Myocyte (in vitro differentiated cells): ENCODE results near the gene ASCL5. TPM values are rescaled to one million over a fixed set of nuclear protein-coding genes. Genes with fewer than 3 reads are reported as not detected.
A peak's percentile ranks its signal among the peaks of the same experiment; 100 is the strongest.

ENCODE experiments used
- DNase-seq: peaks from one replicate; pipeline ENCODE4 v3.0.0-alpha.2; 2012; ENCODE audit warnings: low read depth
- total RNA-seq: library from RNA; depleted of rRNA; stranded (reverse); fragments of >200 nt; gene quantifications from 2 replicates; pipeline ENCODE4 v1.2.3, GENCODE V29; 2014

ASCL5 gene
- total RNA-seq, 1 donor from 2014 or later: not detected

DNA sequence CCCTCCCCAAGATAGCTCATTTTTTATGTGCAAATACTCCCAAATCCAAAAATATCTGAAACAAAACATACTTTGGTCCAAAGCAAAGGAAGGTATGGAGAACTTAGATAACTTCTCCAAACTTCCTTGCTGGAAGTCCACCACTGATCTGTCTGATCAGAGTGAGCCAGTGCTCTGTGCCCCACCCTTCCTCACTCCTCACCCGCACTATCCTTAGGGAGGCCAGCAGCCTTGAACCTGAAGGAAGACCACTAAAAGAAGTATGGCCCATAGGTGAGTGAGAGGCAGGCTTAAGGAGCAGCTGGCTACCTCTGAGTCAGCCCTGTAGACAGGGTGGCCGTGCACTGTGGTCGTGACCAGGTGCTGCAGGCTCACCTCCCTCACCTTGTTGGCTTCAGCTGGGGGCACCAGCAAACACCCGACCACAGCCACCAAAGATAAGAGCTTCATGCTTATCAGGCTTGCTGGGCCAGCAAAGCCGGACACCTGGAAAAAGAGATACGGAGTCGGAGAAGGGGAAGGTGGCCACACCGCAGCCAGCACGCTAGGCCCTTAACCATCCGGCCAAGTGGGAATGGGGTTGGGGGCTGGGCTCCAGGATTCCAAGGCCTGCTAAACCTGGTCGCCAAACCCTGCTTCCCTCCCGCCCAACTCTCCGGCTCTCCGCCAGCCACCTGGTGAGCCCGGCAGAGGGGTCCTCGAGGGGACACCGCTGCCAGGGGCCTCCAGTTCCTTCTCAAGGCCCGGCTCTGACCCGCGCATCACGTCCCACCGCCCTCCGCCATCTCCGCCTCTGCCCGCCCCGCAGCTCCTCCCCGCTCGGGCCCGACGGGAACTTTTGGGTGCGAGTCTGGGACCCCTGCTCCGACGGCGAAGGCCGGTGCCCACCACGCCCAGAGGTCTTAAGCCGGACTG, 26.7 kb upstream of the ASCL5 start:
- no peak for DNase-seq

- no peak for DNase-seq
These were observed 22.4 kb upstream of the ASCL5 start for GRCh38 chr1:201149400-201149799.

DNA sequence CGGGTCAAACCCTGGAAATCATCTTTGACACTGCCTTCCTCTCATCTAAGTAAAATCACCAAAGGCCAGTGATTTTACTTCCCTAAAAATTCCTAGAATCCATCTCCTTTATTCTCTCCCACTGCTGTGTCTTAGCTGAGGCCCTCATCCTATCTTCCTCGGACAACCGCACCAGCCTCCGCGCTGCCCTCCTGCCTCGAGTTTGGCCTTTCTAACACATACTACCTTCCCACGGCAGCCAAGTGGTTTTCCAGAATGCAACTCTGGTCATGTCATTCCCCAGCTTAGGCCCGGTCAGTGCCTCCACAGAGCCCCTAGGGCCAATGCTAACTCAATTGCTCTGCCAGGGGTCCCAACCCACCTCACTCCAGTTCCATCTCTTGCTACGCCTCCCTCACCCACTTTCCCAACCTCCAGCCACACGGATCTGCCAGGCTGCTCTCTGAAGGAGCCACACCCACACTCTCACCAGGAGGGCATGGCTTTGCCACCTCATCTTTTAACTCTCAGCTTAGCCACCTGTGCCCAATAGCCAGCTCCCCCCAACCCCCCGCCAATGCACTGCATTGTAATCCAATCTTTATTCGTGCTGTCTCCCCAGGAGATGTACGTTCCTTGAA, 20.5 kb upstream of the ASCL5 start:
- no peak for DNase-seq

- no peak for DNase-seq
These were observed 19.8 kb upstream of the ASCL5 start for GRCh38 chr1:201146626-201147390.

- DNase-seq: no peak
These were observed 18.8 kb upstream of the ASCL5 start for GRCh38 chr1:201145816-201146215.

GRCh38 chr1:201145132-201145531, 18.1 kb upstream of the ASCL5 start:
- DNase-seq: no peak

GRCh38 chr1:201144701-201145100, 17.7 kb upstream of the ASCL5 start:
- DNase-seq: no peak

- no peak for DNase-seq
These were observed 17.0 kb upstream of the ASCL5 start for GRCh38 chr1:201143726-201144635.

DNA sequence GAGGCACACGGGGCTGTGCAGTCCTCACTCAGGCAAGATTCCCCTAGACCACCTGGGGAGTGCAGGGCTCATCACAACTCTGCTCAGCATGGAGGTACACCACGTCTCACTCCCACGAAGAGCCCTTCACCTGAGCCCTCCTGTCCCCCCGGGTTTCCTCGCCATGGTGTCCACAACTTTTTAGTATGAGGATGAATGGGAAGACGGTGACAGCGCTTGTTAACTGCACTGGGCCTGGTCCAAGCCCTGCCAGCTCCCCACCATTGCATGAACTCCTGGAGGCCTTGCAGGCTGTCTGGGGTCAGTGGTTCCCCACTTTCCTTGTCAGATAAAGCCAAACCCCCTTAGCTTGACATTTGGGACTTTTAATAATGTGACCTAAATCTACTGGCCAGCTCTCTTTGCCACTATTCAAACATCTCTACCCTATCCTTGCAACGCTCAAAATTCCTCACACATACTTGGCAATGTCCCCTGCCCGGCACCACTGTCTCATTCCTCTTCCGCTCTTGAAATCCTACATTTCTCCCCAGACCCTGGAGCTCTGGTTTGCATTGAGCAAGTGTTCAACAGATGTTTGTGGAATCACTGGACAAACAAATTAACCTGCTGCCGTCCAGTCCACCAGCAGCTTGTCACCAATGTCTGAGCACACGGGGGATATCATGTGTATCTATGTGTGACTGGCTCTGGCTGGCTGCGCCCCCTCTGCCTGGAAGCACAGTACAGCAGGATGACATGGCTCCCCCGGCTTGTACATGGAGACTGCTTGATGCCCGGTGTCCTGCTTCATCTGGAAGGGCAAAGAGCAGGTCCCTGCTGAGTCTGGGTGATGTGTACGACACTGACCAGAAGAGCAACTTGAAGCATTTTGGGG, 16.1 kb upstream of the ASCL5 start:
- DNase-seq: no peak

DNA sequence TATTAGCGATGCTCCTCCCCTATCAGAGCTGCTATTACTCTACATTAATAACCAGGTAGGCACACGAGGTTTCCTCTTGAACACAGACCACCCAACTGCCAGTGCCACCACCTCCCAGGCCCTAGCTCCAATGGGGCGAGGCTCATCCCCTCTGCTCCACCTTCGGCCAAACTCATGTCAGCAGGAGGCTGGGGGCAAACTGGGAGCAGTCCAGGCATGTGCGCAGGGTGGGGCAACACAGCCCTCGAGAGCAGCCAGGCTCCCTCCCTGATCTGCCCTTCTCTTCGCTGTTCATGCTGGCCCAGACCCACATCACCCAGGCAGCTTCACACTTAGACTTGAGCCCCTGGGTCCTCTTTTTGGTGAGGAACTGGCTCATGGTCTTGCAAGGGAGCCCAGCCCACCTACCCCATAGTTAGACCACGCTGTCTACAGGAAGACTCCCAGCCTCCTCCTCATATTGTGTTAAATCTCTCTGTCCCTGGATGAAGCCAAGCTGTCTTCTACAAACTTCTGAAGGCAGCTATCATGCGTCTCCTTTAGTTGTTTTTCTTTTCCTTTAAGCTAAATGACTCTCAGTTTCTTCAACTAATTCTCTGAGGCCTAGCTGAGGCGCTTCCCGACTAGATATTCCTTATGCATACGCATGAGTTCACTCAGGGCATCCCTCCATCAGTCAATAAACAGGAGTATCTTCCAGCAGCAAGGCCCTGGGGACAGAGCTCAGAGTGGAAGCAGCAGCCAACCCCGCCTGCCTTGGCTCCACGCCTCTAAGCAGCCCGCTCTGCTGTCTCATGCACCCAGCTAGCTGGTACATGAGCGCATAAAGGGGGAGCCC, 15.2 kb upstream of the ASCL5 start:
- no peak for DNase-seq

DNA sequence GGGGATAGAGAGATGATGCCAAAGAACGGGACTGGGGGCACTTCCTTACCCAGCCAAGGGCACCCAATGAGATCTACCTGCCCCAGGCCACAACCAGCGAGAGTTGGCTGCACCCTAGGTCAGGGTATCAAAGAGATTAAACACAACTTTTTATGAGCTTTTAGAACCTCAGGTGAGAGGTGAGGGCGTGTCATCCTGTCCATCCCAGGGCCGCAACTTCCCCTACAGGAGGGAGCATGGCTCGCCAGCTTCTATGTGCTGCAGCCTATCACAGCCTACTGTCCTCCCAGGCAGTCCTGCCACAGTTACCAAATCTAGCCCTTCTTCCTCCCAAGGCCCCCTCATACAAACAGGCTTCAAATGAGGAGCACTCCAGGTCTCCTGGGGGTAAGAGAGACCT, 14.4 kb upstream of the ASCL5 start:
- no peak for DNase-seq

DNA sequence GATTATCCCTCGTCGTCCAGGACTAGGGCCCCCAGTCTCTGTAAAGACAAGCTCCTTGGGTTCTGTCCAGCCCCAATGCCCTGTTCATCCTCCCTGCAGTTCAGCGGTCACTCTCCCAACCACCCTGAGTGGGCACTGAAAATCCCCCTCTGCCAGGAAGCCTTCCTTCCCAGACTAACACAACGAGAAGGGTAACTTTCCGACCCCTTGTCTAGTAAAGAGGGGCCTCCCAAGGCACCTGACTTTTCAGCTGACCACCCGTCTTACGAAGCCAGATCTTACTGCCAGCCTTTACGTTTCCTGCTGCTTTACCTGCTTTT, 13.9 kb upstream of the ASCL5 start:
- no peak for DNase-seq

DNA sequence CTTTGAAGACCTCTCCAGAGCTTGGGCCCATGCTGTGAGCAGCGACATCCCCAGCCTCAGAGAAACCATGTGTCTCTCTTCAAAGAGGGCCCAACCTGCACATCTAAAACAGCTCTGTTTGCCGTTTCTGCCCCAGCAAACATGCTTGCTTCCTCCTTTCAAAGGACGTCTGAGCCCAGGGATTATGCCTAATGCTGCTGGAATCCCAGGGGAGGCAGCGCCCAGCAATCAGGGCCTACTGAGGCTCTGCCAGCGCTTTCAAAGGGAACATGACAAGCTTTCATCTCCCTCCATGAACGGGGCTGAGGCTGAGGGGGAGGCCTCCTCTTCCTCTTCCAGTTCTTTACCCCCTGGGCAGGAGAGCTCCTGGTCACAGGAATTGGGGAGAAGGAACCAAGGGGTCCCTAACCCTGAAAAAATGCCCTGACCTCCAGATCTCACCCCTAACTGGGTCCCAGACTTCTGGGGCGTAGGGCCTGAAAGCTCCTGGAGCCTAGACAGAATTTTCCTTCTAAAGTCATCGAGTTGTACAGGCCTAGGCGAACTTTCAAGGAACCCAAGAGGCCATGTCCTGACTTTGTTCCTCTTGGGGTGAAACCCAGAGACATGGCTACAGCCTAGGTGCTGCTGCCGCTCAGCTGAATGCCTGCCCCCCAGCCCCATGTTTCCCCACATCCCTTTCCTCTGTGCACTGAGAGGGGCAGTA, 13.4 kb upstream of the ASCL5 start:
- no peak for DNase-seq

DNA sequence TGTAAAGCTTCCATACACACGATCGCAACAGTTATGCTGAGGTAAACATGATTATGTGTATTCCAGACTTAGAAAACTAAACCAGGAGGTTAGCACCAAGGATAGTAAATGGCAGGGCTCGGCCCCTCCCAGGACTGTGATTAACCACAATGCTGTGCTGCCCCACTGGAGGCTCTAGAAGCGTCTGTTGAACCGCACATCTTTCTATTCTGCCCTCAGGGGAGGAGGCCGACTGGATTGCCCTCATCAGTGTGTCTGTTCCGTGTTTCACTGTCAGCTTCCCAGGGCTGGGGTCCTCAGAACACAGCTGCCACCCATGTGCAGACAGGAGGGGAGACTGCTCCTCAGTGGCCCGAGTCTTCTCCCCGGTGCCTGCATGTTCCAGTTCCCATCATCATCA, 12.8 kb upstream of the ASCL5 start:
- DNase-seq: no peak

DNA sequence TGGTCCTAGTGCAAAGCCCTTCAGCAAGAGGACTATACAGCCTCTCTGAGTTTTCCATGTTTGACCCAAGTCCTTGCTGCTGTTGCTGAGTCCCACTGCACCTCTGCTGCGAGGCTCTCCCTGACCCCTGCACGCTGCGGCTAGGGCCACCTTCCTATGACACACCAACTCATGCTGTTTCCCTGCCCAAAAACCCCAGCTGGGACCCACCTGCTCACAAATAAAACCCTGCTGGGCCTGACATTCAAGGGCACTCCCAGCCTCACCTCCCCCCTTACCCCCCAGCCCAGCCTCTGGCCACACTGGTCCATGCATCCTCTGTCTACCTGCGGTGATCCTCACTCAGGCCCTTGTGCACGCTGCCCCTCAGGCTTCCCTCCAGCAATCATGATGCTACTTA, 12.3 kb upstream of the ASCL5 start:
- no peak for DNase-seq

DNA sequence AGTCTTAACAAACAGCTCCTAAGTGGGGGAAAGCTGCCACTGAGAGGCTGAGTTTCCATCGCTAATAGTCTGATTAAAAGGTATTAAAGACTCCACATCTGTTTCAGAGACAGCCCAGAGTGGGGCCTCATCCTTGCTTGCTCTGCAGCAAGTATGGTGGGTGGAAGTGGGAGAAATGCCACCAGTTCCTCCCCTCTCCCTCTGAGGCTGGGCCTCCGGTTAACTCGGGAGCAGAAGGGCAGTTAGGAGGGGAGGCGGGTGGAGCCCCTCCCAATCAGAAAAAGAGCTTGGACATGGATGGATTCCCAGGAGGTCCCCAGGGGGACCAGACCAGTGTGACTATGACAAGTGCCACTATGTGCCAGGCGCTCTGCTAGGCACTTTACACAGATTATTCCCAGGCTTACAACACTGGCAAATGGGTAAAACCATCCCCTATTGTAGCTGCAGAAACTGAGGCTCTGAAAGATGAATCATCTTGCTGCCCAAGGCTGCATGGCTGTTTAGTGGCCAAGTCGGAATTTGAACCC, 11.4 kb upstream of the ASCL5 start:
- no peak for DNase-seq

DNA sequence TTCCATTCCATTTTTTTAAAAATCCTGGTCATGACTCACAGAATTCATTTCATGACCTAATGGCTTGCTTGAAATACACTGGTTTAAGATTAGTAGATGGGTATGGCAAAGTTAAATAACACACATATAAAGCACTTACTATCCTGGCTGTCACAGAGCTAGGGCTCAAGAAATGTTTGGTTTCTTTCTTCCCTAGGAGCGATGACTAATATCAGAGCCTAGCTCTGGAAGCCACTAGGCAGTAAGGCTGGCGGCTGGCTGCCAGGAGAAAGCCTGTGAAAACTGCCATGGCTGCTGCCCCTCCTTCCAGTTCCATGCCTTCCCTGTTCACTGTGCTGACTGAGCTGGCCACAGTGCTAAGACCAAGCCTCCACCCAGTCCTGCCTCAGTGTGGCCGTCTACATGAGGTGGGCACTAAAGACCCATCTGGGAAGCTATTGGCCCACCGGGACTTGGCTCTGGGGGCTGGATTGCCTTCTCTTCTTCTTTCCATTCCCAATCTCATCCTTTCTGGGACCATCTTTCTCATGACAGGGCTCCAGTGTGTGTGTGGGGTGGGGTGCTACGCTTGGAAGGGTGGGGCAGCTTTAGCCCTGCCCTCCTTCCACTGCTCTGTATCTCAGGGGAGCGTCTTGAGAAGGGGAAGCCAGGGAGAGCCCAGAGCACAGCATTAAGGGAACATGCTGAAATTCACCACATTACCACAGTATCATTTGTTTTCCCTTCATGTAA, 10.8 kb upstream of the ASCL5 start:
- peak; percentile 91 for DNase-seq

DNA sequence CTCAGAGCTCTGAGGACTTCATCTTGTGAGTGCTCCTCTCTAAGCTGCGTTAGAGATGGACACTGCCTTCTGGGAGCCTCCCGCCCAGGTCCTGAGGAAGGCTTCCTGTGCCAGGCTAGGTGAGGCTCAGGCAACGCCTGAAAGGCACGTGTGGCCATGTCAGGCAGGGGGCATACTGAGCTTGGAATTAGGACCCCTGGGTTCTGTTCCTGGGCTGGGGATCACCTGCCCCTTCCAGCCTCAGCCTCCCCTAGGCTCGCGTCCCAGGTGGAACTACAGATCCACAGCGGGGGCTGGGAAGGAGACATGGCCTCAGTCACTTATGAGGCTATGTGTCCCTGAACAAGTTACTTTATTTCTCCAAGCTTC, 10.0 kb upstream of the ASCL5 start:
- DNase-seq: no peak
